Mucosa of stomach (tissue), 1 donor: ENCODE measurements around the gene OTUD1.

Experiments used
- H3K27me3 ChIP-seq: one replicate; pipeline ENCODE4 v1.7.0; 2013; ENCODE audit warnings: mild to moderate bottlenecking, low read length; ENCODE audit not compliant: control insufficient read depth, insufficient read depth
- H3K36me3 ChIP-seq: one replicate; pipeline ENCODE4 v1.7.0; 2013; ENCODE audit warnings: low read length; ENCODE audit not compliant: control insufficient read depth, insufficient read depth
- H3K4me1 ChIP-seq: one replicate; pipeline ENCODE4 v1.7.0; 2013; ENCODE audit warnings: mild to moderate bottlenecking, low read length; ENCODE audit not compliant: control insufficient read depth, insufficient read depth
- H3K4me3 ChIP-seq: one replicate; pipeline ENCODE4 v1.7.0; 2013; ENCODE audit warnings: low read length
- H3K9ac ChIP-seq: one replicate; pipeline ENCODE4 v1.7.0; 2013; ENCODE audit warnings: mild to moderate bottlenecking, low read length, moderate library complexity
- H3K9me3 ChIP-seq: one replicate; pipeline ENCODE4 v1.7.0; 2013; ENCODE audit warnings: mild to moderate bottlenecking, low read length, moderate library complexity; ENCODE audit not compliant: control insufficient read depth
- donor health status: Pancreatic carcinoma.

OTUD1 gene

DNA sequence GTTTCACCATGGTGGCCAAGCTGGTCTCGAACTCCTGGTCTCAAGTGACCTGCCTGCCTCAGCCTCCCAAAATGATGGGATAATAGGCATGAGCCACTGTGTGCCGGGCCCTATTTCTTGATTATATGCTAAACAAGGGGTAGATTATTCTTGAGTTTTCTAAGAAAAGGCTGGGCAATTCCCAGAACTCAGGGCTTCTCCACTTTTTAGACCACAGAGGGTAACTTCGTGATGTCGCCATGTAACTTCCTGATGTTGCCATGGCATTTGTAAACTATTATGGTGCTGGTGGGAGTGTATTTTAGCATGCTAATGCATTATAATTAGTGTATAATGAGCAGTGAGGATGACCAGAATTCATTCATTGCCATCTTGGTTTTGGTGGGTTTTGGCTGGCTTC is 35.8 kb downstream of the OTUD1 start:
- no peaks in the 10 kb centered on the region for H3K36me3 ChIP-seq
- no peaks in the 10 kb centered on the region for H3K27me3 ChIP-seq
- H3K4me1 ChIP-seq, result no peaks in the 10 kb centered on the region
- H3K9ac ChIP-seq, result no peak overlapping the region
- H3K4me3 ChIP-seq, result no peak overlapping the region
- H3K9me3 ChIP-seq, result no peaks in the 10 kb centered on the region

DNA sequence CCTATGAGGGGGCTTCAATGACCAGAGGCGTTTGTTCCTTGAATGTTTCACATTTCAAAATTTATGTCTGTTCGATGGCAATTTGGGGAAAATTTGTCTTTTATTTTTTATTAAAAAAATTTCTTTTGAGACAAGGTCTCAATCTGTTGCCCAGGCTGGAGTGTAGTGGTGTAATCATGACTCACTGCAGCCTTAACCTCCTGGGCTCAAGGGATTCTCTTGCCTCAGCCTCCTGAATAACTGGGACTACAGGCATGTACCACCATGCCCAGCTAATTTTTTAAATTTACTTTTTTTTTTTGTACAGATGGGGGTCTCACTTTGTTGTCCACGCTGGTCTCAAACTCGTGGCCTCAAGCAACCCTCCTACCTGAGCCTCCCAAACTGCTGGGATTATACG is 39.7 kb downstream of the OTUD1 start:
- H3K9ac ChIP-seq, result no peak overlapping the region

DNA sequence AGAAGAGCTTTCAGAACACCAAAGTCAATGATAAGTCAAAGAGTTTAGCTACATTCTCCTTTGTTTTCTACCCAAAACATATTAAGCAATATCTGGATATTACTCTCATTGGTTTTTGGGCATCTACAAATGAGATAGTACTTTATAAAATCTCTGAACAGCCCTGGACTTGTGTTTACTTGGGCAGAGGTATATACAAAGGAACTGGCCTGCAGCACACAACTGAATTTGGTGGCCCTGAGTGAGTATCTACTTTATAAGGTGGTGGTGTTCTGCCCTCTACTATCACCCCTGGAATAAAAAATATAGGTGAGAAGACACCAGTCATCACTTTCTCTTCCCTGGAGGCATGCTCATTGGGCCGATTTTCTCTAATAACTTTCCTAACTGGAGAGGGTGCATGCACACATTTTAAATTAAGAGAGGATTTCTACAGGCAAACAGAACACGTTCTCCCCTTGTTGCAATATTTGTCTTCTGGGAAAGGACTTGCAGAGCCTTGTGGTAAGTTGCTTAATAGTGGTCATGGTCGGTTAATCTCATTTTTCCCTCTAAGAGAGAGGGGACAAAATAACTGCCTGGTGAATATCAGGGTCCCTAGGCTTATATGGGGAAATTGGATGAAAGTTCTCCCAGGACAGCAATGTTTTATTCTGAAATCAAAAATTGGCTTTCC is 41.1 kb downstream of the OTUD1 start:
- Histone ChIP-seq H3K9ac (no peak overlapping the region), H3K4me3 (no peak overlapping the region), H3K9me3 (no peaks in the 10 kb centered on the region), H3K27me3 (no peaks in the 10 kb centered on the region), H3K36me3 (no peaks in the 10 kb centered on the region), H3K4me1 (no peaks in the 10 kb centered on the region)

More for the DNA sequence above, 39.7 kb downstream of the OTUD1 start:
- Histone ChIP-seq H3K27me3 (no peaks in the 10 kb centered on the region), H3K36me3 (no peaks in the 10 kb centered on the region), H3K9me3 (no peaks in the 10 kb centered on the region), H3K4me3 (no peak overlapping the region), H3K4me1 (no peaks in the 10 kb centered on the region)

DNA sequence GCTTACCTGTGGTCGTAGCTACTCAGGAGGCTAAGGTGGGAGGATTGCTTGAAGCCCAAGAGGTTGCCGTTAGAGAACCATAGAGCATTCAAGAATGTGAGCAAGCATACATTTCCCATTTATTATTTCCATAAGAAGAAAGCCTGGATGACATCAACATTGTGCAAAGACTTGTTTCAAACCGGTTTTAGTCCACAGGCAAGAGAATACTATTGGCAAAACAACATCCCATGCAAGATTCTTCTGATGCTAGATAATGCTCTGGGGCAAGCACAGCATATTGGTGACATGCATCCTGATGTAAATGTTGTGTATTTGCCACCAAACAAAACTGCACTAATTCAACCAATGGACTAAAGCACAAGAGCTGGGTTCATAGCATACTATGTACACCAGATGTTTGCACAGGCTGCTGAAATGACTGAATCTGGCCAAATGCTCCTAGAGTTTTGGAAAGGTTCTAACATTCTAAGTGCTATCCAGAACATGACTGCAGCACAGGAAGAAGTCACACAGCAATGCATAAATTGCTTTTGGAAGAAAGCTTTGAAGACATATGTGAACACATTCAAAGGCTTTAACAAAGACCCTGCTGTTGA is 42.6 kb downstream of the OTUD1 start:
- Histone ChIP-seq H3K9ac (no peak overlapping the region), H3K4me3 (no peak overlapping the region), H3K27me3 (no peaks in the 10 kb centered on the region), H3K36me3 (no peaks in the 10 kb centered on the region), H3K9me3 (no peaks in the 10 kb centered on the region), H3K4me1 (no peaks in the 10 kb centered on the region)

DNA sequence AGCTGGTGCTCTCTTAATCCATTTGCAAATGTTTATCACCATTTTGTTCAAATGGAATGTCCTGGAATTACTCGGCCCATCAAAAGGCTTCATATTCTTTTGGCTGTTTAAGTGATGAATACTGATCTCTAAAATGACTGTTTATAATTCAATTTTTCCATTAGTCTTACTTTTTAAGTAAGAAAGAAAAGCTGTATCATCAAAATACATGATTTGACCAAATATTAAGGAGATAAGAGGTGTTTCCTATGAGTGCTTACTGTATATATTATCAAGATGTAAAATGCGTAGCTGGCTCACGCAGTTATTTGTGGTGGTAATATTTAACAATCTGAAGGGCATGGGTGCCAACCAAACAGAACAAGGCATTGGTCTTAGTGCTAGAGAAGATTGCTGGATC is 51.2 kb downstream of the OTUD1 start:
- Histone ChIP-seq H3K4me3 (no peak overlapping the region), H3K27me3 (no peaks in the 10 kb centered on the region), H3K36me3 (no peaks in the 10 kb centered on the region), H3K9me3 (no peaks in the 10 kb centered on the region), H3K9ac (no peak overlapping the region), H3K4me1 (no peaks in the 10 kb centered on the region)
